ENCODE data around the gene CHRNA7.

CHRNA7 gene

DNA sequence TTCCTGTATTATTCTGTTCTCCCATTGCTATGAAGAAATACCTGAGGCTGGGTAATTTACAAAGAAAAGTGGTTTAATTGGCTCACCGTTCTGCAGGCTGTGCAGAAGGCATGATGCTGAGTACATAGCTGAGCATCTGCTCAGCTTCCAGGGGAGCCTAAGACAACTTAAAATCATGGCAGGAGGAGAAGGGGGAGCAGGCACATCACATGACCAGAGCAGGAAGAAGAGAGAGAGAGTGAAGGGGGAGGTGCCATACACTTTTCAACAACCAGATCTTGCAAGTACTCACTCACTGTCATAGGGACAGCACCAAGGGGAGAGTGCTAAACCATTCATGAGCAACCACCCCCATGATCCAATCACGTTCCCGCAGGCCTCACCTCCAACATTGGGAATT lies 188.4 kb downstream of the CHRNA7 start:
- H3K4me3 ChIP-seq (ENCODE audit: low read depth, low read length): no peak overlapping the region

More for the DNA sequence above, 188.4 kb downstream of the CHRNA7 start:
- ChIA-PET CTCF (no interaction called here), POLR2A (no interaction called here)
- TF ChIP-seq, protein P1, sequence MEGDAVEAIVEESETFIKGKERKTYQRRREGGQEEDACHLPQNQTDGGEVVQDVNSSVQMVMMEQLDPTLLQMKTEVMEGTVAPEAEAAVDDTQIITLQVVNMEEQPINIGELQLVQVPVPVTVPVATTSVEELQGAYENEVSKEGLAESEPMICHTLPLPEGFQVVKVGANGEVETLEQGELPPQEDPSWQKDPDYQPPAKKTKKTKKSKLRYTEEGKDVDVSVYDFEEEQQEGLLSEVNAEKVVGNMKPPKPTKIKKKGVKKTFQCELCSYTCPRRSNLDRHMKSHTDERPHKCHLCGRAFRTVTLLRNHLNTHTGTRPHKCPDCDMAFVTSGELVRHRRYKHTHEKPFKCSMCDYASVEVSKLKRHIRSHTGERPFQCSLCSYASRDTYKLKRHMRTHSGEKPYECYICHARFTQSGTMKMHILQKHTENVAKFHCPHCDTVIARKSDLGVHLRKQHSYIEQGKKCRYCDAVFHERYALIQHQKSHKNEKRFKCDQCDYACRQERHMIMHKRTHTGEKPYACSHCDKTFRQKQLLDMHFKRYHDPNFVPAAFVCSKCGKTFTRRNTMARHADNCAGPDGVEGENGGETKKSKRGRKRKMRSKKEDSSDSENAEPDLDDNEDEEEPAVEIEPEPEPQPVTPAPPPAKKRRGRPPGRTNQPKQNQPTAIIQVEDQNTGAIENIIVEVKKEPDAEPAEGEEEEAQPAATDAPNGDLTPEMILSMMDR (IDR thresholded peaks at IDR 0.05; ENCODE audit: insufficient read depth, low read length, missing control alignments): no peak
- DNase-seq (ENCODE audit: low read depth, low spot score): no peak

Data from AG04449 (cell line).